Measurements from ENCODE around the gene RBM24. TPM values are rescaled to one million over a fixed set of nuclear protein-coding genes. Genes with fewer than 3 reads are reported as not detected.

Gene RBM24
- total and polyA plus RNA-seq, 7 donors: 1.3 to 34.1 (median 8.3) TPM

- H3K36me3 ChIP-seq: no peaks in the 10 kb centered on the region
- peaks cover 0 to 3% (median 0%) of the 10 kb centered on the region in 4 donors for H3K9me3 ChIP-seq
- intact Hi-C loops (cut with DNase I): no loop called here
- no peaks in the 10 kb centered on the region for H3K27me3 ChIP-seq
- no peak for DNase-seq
- no peak overlapping the region for H3K4me3 ChIP-seq
- H3K4me1 ChIP-seq: no peaks in the 10 kb centered on the region
- TF ChIP-seq POLR2AphosphoS5 (IDR thresholded peaks at IDR 0.05): no peak
- 32 to 36% methylated on average over 1 of the region's 1 CpG for WGBS, 2 donors
- no peak overlapping the region for H3K27ac ChIP-seq
Observed at GRCh38 chr6:17242087-17242486, 39.1 kb upstream of the RBM24 start.

- H3K27me3 ChIP-seq: no peaks in the 10 kb centered on the region
- no peaks in the 10 kb centered on the region for H3K36me3 ChIP-seq
- intact Hi-C loops (cut with DNase I): no loop called here
- H3K4me3 ChIP-seq: no peak overlapping the region
- no peak for DNase-seq
- TF ChIP-seq POLR2A (IDR thresholded peaks at IDR 0.05): no peak
- no peak for TF ChIP-seq POLR2AphosphoS5 (IDR thresholded peaks at IDR 0.05)
- no peak for TF ChIP-seq CTCF (IDR thresholded peaks at IDR 0.05)
- TF ChIP-seq EP300 (IDR thresholded peaks at IDR 0.05): no peak
- no peak overlapping the region for H3K27ac ChIP-seq
- no peaks in the 10 kb centered on the region for H3K9me3 ChIP-seq
- no peaks in the 10 kb centered on the region for H3K4me1 ChIP-seq
- WGBS, 2 donors: 36 to 67% methylated on average over 2 of the region's 2 CpGs
Observed at GRCh38 chr6:17250237-17250636, 30.9 kb upstream of the RBM24 start.

GRCh38 chr6:17251953-17252352 is 29.2 kb upstream of the RBM24 start:
- no peaks in the 10 kb centered on the region for H3K4me1 ChIP-seq
- no peak overlapping the region for H3K27ac ChIP-seq
- no peaks in the 10 kb centered on the region for H3K36me3 ChIP-seq
- DNase-seq: no peak
- no peak for TF ChIP-seq POLR2AphosphoS5 (IDR thresholded peaks at IDR 0.05)
- no peak for TF ChIP-seq CTCF (IDR thresholded peaks at IDR 0.05)
- TF ChIP-seq EP300 (IDR thresholded peaks at IDR 0.05): no peak
- no peak for TF ChIP-seq POLR2A (IDR thresholded peaks at IDR 0.05)
- H3K27me3 ChIP-seq: no peaks in the 10 kb centered on the region
- intact Hi-C loops (cut with DNase I): no loop called here
- H3K4me3 ChIP-seq: no peak overlapping the region
- H3K9me3 ChIP-seq: no peaks in the 10 kb centered on the region

- H3K36me3 ChIP-seq: no peaks in the 10 kb centered on the region
- no peaks in the 10 kb centered on the region for H3K27me3 ChIP-seq
- no peak overlapping the region for H3K27ac ChIP-seq
- no peak for DNase-seq
- H3K9me3 ChIP-seq: no peaks in the 10 kb centered on the region
- H3K4me1 ChIP-seq: peaks cover 0 to 15% (median 5%) of the 10 kb centered on the region in 4 donors
- no peak for TF ChIP-seq POLR2AphosphoS5 (IDR thresholded peaks at IDR 0.05)
- TF ChIP-seq EP300 (IDR thresholded peaks at IDR 0.05): no peak
- TF ChIP-seq CTCF (IDR thresholded peaks at IDR 0.05): no peak
- WGBS, 2 donors: 86 to 93% methylated on average over 4 of the region's 4 CpGs
- intact Hi-C loops (cut with DNase I): no loop called here
- no peak overlapping the region for H3K4me3 ChIP-seq
Observed at GRCh38 chr6:17258749-17259148, 22.4 kb upstream of the RBM24 start.

GRCh38 chr6:17265570-17265969 is 15.6 kb upstream of the RBM24 start:
- TF ChIP-seq EP300 (IDR thresholded peaks at IDR 0.05): no peak
- no peak for TF ChIP-seq POLR2A (IDR thresholded peaks at IDR 0.05)
- no peak for TF ChIP-seq POLR2AphosphoS5 (IDR thresholded peaks at IDR 0.05)
- TF ChIP-seq CTCF (IDR thresholded peaks at IDR 0.05): no peak
- Histone ChIP-seq H3K36me3 (no peaks in the 10 kb centered on the region), H3K4me3 (no peak overlapping the region), H3K27ac (no peak overlapping the region), H3K27me3 (no peaks in the 10 kb centered on the region), H3K4me1 (peaks cover 0 to 4% (median 0%) of the 10 kb centered on the region in 4 donors), H3K9me3 (no peaks in the 10 kb centered on the region)
- no peak for DNase-seq
- intact Hi-C loops (cut with DNase I): no loop called here

Data from sigmoid colon (tissue), 7 donors.